ENCODE data around the gene SLC9B2.
A peak's percentile ranks its signal among the peaks of the same experiment; 100 is the strongest.

Gene SLC9B2

GRCh38 chr4:103076747-103077347 lies at the start of gene SLC9B2:
Gene SLC9B2, minus strand, starts transcription at chr4:103076761. Its CDS starts 9,211 bp downstream, at chr4:103067550.
- peak; percentile 26 for DNase-seq

GRCh38 chr4:103126126-103126525 lies 49.6 kb upstream of the SLC9B2 start:
- DNase-seq: no peak

- DNase-seq: no peak
These were observed 46.6 kb upstream of the SLC9B2 start for GRCh38 chr4:103123114-103123513.

GRCh38 chr4:103118166-103118565 lies 41.6 kb upstream of the SLC9B2 start:
- DNase-seq: no peak

- DNase-seq: no peak
These were observed 35.0 kb upstream of the SLC9B2 start for GRCh38 chr4:103111598-103111997.

- no peak for DNase-seq
These were observed 32.0 kb upstream of the SLC9B2 start for GRCh38 chr4:103108542-103108941.

GRCh38 chr4:103105558-103106356 lies 29.2 kb upstream of the SLC9B2 start:
- DNase-seq: no peak

GRCh38 chr4:103104886-103105285 lies 28.3 kb upstream of the SLC9B2 start:
- no peak for DNase-seq

- DNase-seq: no peak
These were observed 24.1 kb upstream of the SLC9B2 start for GRCh38 chr4:103100691-103101090.

GRCh38 chr4:103099691-103100392 lies 23.3 kb upstream of the SLC9B2 start, which contains the start of gene BDH2:
Gene BDH2, minus strand, starts transcription at chr4:103099834. Its CDS starts 3,580 bp downstream, at chr4:103096254.
- DNase-seq: peak; percentile 47

GRCh38 chr4:103098756-103099440 lies 22.3 kb upstream of the SLC9B2 start:
- DNase-seq: no peak

GRCh38 chr4:103098341-103098740 lies 21.8 kb upstream of the SLC9B2 start:
- no peak for DNase-seq

GRCh38 chr4:103097112-103097511 lies 20.6 kb upstream of the SLC9B2 start:
- DNase-seq: no peak

- DNase-seq: no peak
These were observed 18.5 kb upstream of the SLC9B2 start for GRCh38 chr4:103095080-103095479.

GRCh38 chr4:103092245-103092644 lies 15.7 kb upstream of the SLC9B2 start:
- DNase-seq: no peak

GRCh38 chr4:103091601-103092223 lies 15.2 kb upstream of the SLC9B2 start:
- peak; percentile 45 for DNase-seq

GRCh38 chr4:103089481-103089880 lies 12.9 kb upstream of the SLC9B2 start:
- DNase-seq: no peak

- no peak for DNase-seq
These were observed 10.0 kb upstream of the SLC9B2 start for GRCh38 chr4:103086551-103086950.

- no peak for DNase-seq
These were observed 9.1 kb upstream of the SLC9B2 start for GRCh38 chr4:103085555-103086196.

- no peak for DNase-seq
These were observed 3.1 kb upstream of the SLC9B2 start for GRCh38 chr4:103079621-103080020.

- peak; percentile 74 for DNase-seq
These were observed 441 bp downstream of the SLC9B2 start for GRCh38 chr4:103075894-103076746.

All from stimulated activated CD4-positive, alpha-beta T cell treated with anti-CD3 and anti-CD28 coated beads, Interleukin-15, amount 100 ng/mL, for 24 hours (primary cell).